ENCODE data around the gene VOPP1.

VOPP1 gene

DNA sequence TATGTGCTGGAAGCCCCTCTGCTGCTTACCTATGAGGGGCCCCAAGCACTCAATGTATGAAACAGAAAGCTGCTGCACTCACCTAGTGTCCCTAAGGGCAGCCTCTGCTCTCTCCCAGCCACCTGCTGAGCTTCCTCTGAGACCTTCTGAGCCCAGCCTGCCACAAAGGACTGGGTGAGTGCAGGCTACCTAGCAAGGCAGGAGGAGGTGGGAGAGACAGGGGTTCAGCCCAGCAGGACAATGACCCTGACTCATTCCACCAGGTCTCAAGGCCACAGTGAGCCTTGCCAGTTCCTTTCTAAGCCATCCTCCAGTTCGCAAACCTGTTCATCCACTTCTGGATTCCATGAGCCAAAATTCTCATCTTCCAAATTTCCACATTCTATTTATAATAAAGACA lies 16.3 kb downstream of the VOPP1 start:
- DNase-seq, result no peak

DNA sequence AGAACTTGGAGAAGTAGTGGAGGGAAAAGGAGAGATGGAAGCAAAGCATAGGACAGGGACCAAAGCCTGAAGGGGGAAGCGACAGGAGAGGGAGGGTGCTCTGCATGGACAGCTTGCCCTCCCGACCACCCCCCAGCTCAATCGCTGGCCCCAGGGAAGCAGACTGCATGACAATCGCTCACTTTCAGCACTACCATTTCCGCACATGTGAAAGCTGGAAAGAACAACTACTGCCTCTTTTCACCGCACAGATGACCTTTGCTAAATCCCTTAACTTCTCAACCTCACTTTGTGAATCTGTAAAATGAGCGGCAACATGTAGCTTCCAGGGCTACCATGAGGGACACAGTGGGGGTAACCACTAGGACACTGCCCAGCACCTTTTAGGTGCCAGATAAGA lies 17.1 kb downstream of the VOPP1 start:
- DNase-seq, result no peak

DNA sequence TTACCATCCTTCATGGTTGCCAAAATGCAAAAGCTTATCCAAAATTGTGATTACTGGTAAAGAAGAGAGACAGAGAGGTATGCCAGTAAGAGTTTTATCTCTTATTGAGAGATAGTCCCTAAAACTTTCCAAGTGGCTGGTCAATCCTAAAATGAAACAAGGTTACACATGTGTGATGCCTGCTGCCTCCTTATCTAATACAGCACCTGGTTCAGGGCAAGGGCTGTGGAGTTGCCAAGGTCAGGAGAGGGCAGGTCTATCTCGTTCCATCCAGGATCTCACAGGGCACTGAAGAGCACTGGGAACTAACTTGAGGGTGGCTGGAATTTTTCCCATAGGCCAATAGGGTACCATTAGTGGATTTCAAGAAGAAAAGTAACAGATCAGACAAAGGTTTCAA lies 18.3 kb downstream of the VOPP1 start:
- DNase-seq, result no peak

DNA sequence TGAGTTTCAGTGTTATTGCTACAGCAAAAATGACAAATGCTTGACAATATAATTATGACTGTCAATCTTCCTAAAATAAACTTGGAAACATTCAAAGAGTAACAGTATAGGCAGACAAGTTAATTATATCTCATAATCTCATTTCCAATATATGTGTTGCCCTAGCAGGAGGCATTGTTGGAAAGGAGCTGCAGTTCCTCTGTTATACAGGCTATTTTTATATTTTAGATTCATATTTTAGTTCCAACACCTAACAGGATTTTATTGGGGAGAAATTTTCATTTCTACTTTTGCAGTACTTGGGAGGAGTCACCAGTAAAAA lies 19.3 kb downstream of the VOPP1 start:
- no peak for DNase-seq

DNA sequence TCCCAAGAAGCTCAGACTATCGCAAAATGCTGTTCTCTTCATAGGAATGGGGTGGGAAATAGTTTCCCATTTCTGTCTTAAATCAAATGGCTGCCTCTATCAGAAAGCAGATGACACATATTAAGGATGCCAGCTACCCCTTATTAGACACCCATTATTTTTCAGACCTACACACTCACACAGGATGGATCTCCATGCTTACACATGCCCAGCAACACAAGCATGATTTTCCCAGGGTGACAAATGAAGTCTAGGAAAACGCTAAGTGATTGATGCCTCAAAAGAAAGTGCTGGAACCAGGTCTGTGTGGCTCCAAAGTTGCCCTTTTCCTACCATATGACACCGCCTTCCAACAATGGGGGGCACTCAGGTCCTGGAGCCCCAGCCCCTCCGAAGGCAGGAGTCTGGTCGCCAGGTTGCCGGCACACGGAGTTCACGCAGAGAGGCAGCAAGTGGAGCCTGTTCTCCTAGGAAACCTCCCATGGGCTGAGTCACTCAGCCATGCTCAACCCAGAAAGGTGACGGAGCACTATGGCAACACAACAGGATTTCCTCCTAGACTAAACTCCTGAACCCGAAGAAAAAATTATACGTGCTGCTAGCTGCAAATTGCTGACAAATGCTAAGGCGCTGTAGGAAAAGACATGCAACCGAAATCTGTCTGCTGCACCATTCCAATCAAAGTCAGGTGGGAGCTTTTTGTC lies 19.8 kb downstream of the VOPP1 start:
- peak; percentile 41 for DNase-seq

- no peak for DNase-seq
These were observed 21.3 kb downstream of the VOPP1 start for GRCh38 chr7:55550841-55551537.

GRCh38 chr7:55550010-55550663 lies 22.2 kb downstream of the VOPP1 start:
- DNase-seq, result no peak

GRCh38 chr7:55549457-55549856 lies 22.8 kb downstream of the VOPP1 start:
- DNase-seq, result no peak

DNA sequence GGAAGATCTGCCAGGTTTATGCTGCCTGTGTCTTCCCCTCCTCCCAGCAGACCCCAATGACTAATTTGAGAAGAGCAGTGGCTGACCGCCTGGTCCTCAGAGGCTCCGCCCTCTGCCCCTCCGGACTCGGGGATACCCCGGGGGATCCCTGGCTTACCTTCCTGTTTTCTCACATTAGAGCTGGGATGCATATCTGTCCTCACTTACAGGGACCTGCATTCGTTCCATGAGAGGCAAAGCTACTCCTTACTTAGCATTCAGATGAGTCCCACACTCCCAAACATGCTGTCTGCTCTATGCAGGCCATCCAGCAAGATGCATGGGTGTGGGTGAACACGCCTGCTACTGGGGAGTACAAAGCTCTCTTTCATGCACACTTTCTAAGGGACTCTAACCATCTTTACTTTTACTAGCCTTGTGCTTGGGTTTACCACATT lies 24.0 kb downstream of the VOPP1 start:
- no peak for DNase-seq

DNA sequence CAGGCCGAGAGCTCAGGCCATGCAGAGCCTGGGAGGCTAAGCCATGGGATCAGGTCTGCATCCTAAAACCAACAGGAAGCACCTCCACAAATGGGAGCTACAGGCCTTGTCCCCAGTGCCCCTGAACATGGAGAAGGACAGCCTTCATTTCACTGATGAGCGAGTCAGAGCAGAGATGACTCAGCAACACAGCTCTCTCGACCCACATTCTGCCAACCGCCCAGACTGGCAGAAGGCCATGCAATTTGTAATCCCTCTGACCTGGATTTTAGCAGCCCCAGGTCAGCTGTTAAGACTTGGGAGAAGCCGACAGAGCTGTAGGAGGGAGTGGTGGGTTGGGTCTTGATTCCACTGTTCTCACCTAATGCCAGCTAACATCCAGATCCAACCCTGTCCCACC lies 25.5 kb downstream of the VOPP1 start:
- DNase-seq, result no peak

GRCh38 chr7:55545496-55545895 lies 26.8 kb downstream of the VOPP1 start:
- no peak for DNase-seq

- DNase-seq, result no peak
These were observed 32.0 kb downstream of the VOPP1 start for GRCh38 chr7:55540226-55540858.

DNA sequence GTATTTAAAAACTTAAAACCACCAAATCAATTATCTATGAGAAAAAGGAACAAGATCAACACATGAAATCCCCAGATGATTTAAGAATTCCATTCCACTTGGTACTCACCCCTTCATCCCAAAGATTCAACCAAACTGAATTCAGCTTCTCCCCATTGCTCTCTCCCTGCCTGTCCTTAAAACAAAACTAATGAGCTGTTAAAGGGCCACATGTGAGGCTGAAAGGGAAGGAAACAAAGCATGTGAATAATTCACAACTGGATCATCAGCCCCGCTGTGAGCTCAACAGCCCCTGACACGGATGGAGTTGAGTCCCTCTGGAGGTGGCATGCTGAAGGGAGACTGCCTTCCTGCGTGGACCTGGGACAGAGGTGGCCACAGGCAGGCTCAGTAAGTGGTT lies 32.9 kb downstream of the VOPP1 start:
- no peak for DNase-seq

- no peak for DNase-seq
These were observed 33.8 kb downstream of the VOPP1 start for GRCh38 chr7:55538538-55538937.

DNA sequence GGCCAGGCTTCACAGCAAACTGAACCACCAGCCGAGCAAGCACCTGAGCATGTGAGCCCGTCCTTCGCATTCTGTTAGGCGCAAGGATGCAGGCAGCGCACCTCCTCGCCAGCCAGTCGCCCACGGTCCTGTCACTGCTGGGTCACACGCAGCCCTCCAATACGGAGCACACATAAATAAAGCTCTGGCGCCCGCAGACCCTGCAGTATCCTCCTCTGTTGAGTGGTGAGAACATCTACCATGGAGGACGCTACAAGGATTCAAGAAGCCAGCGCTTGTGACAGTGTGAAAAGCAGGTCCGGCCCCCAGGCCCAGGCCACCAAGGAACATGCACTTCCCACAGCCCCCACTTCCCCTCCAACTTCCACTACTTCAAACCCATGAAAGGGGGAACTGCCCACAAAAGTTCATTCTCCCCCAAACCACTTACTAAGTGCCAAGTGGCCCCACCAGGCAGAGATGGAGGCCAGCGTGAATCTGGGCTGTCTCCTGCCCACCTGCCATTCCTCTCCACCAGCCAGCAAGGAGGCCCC lies 34.8 kb downstream of the VOPP1 start:
- DNase-seq, result no peak

DNA sequence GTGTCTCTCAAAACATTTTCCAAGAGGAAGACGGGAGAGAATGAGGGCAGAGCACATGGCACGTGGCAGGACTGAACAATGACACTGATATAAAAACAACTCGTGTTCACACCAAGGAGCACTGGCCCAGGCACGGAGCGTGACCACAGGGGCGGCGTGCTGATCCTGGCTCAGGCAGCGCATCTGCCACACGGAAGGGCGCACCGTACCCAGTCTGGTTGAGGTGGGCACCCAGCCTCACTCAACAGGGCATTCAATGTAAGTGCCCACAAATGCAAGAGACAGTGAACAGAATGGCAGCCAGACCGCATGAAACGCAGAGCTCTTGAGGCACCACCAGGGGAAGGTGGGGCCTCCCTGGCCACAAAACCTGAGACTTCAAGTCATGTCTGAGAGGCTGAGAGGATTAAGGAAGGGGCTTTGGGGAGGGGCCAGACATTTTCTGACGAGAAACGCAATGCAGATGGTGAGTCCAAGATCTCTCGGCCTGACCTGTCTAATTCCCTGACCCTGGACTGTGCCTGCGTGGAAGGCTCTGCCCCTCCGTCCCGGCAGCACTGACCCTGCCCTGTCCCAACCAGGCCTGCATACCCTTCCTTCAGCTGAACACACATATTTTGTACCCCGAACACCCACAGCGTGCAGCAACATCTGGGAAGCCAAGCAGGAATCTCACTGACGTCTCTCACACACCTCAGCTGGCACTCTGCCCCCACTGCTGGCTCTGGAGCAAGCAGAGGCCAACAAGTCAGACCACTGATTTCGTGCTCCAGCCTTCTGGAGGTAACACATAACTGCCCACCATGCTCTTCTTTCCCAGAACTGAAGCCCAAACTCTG lies 35.5 kb downstream of the VOPP1 start:
- DNase-seq, result no peak

DNA sequence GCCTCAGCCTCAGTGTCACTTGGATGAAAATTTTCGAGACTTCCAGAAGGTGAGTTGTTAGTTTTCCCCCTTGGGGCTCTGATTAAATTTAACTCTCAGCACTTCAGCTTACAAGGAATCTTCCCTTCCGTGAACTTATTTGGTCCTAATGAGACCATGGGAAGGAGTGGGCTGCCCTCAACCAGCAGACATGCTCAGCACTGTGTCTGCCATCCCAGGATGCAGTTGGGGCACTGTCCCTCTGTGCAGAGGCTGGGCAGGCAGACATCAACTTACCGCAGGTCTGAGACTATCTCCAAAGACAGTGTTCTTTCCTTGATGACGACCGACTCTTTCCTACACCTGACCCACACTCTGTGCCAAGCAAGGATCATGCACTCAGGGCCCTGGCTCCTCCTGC lies 36.7 kb downstream of the VOPP1 start:
- DNase-seq, result no peak

GRCh38 chr7:55534916-55535590 lies 37.2 kb downstream of the VOPP1 start:
- no peak for DNase-seq

GRCh38 chr7:55534262-55534915 lies 37.9 kb downstream of the VOPP1 start:
- DNase-seq, result no peak

- no peak for DNase-seq
These were observed 38.6 kb downstream of the VOPP1 start for GRCh38 chr7:55533729-55534080.
